ENCODE measurements around the gene BCL2L12.
"Not testable (repeated sequence)": the region's sequence is repeated elsewhere in the genome, so short reads cannot be mapped to it uniquely, and the experiment has no call there.

BCL2L12 gene, protein sequence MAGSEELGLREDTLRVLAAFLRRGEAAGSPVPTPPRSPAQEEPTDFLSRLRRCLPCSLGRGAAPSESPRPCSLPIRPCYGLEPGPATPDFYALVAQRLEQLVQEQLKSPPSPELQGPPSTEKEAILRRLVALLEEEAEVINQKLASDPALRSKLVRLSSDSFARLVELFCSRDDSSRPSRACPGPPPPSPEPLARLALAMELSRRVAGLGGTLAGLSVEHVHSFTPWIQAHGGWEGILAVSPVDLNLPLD

DNA sequence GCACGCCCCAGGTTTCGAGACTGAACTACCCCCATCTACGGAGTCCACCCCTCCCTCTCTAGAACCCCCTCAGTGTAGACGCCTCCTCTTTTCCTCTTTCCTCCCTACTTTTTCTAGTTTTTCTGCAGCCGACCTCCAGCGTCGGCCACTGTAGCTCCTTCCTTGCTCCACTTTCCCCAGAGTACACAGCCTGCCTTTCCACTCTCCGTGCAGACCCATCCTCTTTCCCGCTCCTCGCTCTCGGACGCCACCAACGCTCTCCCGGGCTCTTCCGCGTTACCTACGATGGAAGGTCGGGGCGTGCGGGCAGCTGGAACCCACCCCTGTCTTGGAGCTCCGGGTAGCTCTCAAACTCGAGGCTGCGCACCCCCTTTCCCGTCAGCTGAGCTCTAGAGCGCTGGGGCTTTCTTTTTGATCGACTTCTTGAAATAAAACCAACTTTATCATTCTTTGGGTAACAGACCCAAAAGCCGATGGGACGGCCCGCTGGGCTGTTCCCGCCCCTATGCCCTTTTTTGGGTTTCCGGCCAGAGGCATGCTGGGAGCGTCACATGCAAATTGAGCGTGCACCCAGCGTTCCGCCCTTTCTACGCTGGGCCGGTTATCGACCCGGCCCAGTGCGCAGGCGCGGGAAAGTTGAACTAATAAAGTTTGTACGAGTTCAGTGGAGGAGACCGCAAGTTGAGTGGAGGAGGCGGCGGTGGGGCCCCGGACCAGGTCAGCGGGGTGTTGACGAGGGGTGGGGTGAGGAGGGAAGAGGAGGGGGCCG, at the start of gene BCL2L12, which contains the start of gene IRF3:
TSS of gene BCL2L12 (plus strand) at position 583 of the 769 bp plus-strand sequence. CDS start 760 bp downstream, outside the sequence.
TSS of gene IRF3 (minus strand) at position 507 of the 769 bp plus-strand sequence. CDS start 1,019 bp downstream, outside the sequence.
- peak; percentile 92 for DNase-seq

DNA sequence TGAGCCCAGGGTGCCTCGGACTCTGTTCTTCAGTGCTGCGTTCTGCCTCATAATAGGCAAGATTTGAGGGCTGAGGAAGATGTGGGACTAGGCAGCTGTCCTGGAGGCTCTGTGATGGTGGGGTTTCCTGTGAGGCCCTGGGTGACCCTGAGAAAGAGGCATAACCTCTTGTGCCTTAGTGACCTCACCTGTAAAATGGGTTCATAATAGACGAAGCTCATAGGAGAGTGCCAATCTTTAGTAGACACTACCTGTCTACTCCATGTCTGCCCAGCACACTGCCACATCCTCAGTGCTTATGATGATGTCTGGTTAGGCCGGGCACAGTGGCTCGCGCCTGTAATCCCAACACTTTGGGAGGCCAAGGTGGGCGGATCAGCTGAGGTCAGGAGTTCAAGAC, 49.2 kb upstream of the BCL2L12 start:
- DNase-seq = no peak

DNA sequence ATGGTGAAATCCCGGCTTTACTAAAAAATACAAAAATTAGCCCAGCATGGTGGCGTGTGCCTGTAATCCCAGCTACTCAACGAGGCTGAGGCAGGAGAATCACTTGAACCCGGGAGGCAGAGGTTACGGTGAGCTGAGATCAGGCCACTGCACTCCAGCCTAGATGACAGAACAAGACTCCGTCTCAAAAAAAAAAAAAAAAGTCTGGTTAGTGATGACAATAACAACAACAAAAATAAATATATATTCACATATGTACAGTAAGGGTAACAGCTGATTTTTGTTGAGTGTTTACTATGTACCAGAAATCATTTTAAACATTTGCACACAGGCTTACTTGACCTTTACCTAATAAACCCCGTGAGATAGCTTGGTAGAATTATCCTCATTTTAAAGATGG, 48.8 kb upstream of the BCL2L12 start:
- DNase-seq = no peak

DNA sequence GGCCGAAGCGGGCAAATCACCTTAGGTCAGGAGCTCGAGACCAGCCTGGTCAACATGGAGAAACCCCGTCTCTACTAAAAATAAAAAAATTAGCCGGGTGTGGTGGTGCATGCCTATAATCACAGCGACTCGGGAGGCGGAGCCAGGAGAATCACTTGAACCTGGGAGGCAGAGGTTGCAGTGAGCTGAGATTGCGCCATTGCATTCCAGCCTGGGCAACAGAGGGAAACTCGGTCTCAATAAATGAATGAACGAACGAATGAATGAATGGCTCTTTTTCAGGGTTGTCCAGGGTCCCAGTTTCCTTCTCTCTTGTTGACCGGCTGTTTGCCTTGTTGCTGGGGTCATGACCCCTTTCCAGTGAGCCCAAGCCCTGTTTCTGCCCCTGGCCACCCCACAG, 47.9 kb upstream of the BCL2L12 start:
- not testable (repeated sequence) for DNase-seq

DNA sequence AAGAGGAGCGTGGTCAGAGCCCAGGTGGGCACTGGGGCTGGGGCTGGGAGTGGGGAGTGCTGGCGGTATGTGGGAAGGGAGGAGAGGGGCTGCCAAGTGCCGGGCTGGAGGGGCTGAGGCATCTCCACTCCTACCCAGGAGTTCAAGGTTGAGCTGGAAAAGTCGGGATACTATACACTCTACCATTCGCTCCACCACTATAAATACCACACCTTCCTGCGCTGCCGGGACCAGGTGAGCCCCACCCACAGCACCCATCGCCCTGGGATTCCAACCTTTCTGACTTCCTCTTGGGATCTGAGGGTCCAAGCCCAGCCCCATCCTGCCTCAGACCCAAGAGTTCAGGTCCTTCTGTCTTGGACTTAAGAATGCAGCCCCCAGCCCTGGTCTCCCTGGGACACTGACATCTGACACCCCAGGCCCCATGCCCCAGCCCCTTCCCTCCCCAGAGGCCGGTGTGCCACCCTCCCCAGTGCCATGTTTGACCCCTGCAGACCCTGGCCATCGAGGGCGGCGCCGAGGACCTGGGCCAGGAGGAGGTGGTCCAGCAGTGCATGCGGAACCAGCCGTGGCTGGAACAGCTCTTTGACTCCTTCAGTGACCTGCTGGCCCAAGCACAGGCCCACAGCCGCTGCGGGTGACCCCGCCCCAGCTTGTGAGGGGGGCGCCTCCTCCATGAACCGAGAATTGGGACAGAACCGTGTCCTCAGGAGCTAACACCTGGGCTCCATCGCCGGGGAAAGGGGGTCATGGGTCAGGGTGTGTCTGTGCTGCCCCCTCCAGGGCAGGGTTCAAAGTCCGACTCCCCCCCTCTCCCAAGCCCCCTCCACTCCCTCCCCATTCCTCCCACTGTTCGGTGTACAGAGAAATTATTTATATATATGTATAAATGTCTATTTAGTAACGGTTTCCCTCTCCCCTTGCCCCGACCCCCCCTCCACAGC, 40.5 kb upstream of the BCL2L12 start:
- DNase-seq = no peak

DNA sequence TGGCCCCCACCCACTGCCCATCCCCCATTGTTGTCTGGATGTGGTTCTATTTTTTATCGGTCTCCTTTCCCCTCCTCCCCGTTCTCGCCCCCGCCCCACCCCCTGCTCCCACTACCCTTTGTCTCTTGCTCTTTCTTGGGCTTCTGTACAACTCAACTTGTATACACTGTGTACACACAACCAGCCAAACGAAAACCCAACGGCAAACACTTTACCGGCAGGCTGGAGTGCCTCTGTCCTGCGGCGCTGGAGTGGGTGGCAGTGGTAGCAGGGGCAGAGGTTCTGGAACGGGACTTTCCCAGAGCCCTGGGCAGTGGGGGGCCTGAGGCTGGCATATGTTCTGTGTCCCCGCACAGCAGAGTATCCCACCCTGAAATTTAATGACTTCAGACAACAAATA, 39.5 kb upstream of the BCL2L12 start:
- DNase-seq = no peak

DNA sequence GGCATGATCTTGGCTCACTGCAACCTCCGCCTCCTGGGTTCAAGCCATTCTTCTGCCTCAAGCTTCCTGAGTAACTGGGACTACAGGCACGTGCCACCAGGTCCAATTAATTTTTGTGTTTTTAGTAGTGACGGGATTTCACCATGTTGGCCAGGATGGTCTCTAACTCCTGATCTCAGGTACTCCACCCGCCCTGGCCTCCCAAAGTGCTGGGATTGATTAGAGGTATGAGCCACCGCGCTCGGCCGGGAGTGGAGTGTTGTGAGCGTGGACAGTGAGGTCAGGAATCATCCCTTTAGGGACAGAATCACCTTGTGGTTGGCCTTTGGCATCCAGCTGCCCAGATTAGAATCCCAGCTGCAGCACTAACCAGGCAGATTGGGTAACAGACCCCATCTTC, 36.1 kb upstream of the BCL2L12 start:
- DNase-seq = no peak

DNA sequence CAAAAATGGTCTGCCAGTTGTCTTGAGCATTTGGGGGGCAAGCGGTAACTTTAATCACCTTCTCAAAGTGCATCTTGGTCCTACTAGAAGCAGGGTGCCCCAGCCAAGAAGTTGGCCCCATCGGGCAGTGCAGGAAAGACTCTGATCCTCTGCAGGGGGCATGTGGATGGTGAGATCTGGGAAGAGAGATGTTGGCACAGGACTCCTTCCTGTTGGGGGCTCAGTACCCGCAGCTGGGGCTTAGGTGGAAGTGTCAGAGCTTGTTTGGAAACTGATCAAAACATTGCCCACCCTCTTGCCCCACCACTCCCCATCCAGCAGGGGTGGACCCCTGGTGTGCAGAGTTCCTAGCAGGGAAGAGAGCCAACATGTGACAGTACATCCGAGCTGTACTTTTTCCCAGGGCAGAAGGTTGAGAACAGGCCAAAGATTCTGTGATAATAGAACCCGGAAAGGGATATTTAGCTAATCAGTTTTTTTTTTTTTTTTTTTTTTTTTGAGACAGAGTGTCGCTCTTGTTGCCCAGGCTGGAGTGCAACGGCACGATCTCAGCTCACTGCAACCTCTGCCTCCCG, 34.6 kb upstream of the BCL2L12 start:
- DNase-seq = no peak

DNA sequence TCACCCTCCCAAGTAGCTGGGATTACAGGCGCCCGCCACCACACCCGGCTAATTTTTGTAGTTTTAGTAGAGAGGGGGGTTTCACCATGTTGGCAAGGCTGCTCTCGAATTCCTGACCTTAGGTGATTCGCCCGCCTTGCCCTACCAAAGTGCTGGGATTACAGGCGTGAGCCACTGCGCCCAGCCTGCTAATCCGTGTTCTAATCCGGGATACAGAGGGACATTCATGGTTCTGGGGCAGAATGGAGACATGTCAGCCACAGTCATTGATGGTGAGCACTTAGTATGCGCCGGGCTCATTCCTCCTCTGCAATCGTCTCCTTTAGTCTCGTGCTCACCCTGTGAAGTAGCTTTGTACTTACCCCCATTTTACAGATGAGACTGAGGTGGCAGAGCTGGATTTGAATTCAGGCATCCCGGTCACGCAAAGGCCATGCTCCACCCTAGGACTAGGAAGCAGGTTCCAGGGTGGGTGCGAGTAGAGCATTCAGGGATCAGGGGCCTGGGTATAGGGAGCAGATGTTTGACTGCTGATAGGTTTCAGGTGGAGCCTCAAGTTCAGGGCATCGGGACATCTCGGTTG, 34.0 kb upstream of the BCL2L12 start:
- DNase-seq = no peak

DNA sequence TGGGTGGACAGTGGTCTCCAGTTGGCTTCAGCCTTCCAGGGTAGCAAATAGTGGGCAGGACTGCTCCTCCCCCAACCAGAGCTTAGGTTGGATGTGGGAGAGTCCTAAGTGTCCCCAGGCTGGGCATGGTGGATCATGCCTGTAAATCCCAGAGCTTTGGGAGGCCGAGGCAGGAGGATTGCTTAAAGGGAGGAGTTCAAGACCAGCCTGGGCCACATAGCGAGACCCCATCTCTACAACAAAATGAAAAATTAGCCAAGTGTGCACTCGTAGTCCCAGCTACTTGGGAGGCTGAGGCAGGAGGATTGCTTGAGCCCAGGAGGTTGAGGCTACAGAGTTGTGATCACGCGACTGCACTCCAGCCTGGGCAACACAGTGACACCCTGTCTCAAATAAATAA, 33.2 kb upstream of the BCL2L12 start:
- no peak for DNase-seq

DNA sequence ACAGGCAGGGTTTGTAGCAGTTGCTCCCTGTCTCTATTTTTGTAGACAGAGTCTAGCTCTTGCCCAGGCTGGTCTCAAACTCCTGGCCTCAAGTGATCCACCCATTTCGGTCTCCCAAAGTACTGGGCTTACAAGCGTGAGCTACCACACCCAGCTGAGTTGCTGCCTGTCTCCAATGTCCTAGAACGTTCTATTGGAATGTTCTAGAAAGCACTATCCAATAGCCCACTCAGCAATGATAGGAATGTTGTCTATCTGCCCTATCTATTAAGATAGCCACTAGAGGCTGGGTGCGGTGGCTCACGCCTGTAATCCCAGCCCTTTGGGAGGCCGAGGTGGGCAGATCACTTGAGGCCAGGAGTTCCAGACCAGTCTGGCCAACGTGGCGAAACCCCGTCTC, 32.5 kb upstream of the BCL2L12 start:
- DNase-seq = not testable (repeated sequence)

DNA sequence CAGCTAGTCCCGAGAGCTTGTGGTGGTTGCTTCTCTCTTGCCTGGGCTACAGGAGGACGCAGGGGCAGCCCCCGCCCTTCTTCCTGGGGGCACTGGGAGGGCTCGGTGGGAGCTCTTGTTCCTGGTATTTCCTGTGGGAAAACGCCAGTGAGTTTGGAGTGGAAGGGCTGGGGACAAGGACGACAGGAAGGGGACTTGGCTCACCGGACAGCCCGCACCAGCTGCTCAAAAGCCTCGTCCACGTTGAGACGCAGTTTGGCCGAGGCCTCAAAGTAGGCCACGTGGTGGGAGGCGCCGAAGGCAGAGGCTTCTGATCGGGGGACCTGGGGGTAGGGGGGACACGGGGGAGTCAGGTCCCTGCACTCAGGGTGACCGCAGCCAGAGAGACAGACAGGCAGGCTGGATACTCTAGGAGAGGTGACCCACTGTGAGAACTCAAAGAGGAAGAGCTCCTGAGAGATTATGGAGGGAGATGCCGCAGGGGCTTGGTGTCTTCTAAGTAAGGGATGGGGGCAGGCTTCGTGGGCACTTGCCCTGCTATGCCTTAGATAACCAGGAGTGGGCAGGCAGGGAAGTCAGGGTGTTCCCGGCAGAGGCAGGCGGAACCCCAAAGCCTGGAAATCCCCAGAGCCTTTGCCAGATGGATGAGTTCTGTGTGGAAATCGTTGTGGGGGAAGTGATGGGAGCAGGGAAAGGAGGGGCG, 30.1 kb upstream of the BCL2L12 start:
- no peak for DNase-seq

DNA sequence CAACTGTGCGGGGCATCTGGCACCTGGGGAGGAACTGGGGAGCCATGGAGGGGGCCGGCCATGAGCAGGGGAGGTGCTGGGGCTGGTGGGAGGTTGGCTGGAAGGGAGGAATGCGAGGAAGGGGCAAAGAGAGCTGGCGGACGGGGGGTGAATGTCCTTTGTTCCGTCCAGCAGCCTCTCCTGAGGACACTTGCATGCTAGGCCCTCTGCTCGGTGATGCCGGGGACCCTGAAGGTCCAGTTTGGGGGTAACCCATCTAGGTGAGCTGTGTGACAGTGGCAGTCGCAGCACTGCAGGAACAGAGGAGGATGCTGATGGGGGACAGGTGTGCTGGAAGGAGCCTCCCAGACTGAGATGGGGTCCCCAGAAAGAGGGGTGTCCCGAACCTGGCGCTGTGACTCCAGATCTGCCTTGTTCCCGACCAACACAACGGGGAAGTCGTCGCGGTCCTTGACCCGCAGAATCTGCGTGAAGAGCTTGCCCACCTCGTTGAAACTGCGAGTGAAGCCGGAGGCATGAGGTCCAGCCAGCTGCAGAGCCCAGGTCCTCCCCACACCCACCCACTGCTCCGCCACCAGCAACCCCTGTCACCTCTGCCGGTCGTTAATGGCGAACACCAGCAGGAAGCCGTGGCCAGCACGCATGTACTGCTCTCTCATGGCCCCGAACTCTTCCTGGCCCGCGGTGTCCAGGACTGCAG, 29.4 kb upstream of the BCL2L12 start:
- no peak for DNase-seq

DNA sequence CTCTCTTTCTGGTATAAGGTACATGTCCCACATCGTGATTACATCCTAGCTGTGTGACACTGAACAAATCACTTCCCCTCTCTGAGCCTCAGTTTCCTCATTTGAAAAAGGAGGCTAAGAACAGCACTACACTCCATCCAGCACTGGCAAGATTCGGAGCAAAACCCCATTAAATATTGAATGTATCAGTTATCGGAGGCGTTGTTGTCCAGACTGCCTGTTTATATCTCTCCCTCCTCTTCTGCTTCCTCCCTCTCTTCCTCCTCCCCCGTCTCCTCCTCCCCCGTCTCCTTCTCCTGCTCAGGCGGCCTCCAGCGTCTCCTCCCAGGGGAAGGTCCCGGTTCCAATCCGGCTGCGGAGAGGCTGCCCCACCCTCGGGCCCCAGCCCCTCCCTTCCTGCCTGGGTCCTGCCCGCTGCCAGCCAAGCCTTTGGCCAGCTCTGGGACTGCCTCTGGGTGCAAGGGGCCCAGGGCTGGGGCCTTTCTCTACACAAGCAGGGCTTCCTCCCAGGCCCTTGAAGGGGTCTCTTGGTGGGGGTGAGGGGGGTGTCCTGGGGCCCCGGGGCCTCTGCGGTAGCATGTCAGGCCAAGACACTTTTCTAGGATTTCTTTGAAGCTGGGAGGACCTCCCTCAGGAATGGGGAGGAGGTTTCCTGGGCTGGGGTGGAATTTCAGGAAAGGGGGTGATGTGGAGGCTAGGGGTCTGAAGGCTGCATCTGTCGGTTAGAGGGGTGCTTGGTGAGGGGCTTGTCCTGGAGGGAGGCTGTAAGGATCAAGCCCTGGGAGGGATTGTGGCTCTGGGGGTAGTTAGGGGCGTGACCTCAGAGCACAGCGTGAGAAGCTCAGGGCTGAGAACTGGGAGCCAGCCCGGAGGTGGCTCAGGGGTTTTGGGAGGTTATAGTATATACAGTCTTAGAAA, 27.7 kb upstream of the BCL2L12 start:
- peak; percentile 42 for DNase-seq

DNA sequence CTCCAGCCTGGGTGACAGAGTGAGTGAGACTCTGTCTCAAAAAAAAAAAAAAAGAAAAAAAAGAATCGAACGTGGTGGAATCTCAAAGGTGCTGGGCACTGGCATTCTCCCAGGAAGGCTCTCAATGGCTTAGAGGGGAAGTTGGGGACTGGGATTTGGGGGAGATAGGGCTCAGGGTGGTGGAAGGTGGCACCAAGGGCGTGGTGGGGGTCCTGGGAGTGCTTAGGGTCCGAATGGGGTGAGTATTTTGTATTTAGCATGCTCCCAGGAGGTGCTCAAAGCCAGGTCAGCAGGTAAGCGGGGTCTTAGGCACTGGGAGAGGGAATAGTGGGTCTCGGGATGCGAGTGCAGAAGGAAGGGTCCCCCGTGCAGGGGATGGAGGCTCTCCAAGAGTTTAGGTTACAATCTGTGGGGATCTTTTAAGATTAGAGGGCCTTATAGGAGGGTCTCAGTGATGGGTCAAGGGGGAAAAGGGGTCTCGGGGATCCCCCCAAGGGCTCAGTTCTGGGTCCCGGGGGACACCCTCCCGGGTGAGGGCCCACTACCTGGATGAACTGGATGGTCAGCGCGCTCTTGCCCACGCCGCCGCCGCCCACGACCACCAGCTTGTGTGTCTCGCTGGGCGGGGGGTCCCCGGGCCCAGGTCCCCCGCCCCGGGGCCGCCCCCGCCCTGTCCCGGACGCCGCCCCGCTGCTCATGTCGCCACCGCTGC, 26.2 kb upstream of the BCL2L12 start:
- DNase-seq = no peak

DNA sequence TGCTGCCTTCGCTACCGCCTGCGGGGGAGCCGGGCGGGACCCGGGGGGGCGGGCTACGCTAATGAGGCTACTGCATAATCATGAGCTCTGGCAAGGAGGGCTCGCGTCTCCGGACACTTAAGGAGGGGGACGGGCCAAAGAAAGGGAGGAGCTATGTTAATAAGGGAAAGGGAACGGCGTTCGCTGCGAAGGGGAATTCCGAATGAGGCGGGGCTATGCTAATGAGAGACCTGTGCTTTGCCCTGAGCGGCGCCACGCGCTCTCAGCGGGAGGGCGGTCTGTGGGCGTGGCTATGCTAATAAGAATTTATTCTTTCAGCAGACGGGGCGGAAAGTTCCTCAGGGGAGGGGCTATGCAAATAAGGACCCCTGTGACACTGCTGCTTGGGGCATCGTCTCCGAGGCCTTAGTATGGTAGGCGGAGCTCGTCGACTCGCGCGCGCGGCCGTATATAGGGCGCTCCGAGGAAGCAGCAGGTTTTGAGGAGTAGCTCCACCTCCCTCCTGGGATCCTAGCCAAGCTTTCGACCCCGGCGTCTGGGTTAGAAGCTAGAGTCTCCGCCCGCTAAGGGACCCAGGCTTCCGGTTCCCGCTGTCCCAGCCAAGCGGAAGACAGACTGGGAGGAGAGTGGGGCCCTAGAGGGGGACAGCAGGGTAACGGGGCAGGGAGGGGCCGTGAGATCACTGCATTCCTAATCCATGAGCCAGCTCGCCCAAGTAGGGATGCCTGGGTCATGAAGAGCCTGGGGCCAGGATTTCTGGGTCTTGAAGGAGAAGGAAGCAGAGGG, 25.4 kb upstream of the BCL2L12 start, which contains the start of gene RRAS:
TSS of gene RRAS (minus strand) at position 31 of the 786 bp plus-strand sequence. CDS start 45 bp downstream, outside the sequence.
- peak; percentile 100 for DNase-seq

DNA sequence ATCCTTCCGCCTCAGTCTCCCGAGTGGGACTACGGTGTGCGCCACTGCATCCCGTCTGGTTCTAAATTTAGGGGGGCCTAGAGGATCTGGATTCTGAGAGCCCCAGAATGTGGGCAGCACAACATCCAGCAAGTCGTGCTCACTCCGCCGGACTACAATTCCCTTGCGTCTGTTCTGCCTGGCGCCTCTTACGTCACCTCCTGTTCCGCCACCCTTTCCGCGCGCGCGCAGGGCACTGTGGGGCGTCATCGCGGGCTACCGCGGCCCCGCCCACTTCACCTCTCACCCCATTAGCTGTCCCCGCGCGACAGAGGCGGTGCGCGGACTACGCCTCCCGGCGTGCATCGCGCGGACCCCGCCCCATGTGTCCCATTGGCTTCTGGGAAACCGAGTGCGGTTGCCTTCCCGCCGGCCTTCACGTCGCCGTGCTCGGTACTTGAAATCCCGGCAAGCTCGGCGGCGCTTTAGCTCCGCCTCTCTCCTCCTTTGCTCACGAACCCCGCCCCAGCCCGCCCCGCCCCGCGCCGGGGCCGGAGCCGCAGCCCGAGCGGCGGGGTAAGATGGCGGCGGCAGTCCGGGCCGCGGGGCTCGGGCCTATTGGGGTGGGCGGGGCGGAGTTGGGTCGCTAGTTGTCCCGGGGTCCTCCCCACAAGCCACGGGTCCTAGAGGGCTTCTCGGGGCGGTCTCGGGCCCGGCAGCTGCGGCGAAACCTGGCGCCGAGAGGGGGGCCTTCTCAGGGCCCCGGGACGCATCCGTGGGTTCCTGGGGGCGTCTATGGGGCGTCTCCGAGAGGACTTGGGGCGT, 23.8 kb upstream of the BCL2L12 start, which contains the start of gene SCAF1:
TSS of gene SCAF1 (plus strand) at position 522 of the 804 bp plus-strand sequence. CDS start 2,818 bp downstream, outside the sequence.
- DNase-seq = peak; percentile 99

Measured in GOT3 (cell line).